Nucleus accumbens (tissue), 56 donors: Measurements from ENCODE around the gene CDK6.

Source experiments
- DNase-seq, 56 donors: peaks; one replicate each; lab custom pipeline; 2025; lab: John Stamatoyannopoulos, UW

The CDK6 gene

DNA sequence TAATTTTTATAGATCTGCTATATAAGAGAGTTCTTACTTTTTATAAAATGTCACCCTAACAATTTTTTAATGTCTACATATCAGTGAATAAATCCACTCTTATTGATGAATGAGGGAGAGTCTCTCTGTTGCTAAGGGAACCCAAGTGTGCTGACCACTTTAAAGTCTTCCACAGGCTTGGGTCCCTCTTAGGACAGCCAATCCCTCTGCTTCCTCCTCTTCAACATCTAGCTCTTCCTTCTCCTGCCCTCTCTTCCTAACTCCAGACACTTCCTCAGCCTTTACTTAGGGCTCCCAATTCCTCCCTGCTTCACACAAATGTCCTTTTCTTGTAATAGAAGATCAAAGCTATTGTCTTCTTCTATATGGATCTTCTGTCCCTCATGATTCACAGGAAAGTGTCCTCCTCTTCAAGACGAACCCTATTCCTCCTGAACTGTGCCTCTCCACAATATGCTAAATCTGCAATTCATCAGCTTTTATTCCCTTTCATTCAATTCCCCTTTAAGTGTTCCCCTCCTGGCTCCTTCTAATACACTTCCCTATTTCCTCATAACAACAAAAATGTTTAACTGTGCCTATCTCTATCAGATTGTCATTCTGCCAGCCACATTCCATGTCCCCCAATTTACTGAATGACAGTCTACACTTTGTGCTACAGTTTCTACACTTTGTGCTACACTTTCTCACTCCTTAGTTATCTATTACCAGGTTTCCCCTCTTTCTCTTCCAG is 37.7 kb downstream of the CDK6 start:
- no peak for DNase-seq

- DNase-seq: no peak
Measured at GRCh38 chr7:92797693-92798092, 38.7 kb downstream of the CDK6 start.

DNA sequence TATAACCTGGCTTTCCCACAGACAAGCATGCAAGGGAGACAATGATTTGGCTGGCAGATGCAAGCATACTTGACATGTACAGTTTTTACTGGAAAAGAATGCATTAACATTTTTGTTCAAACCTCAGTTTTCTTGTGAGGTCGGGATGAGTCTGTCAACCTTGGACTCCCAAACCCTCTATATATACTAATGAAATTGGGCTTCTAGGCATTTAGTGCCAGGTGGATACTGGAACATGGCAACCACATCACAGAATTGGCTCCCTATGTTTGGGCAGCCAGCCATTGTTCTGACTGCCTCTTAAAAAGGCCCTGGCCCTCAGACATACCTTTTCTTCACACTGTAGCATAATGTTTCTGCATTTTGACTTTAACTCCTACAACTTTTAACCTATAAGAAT is 39.1 kb downstream of the CDK6 start:
- no peak for DNase-seq

GRCh38 chr7:92794831-92795230 is 41.5 kb downstream of the CDK6 start:
- no peak for DNase-seq

DNA sequence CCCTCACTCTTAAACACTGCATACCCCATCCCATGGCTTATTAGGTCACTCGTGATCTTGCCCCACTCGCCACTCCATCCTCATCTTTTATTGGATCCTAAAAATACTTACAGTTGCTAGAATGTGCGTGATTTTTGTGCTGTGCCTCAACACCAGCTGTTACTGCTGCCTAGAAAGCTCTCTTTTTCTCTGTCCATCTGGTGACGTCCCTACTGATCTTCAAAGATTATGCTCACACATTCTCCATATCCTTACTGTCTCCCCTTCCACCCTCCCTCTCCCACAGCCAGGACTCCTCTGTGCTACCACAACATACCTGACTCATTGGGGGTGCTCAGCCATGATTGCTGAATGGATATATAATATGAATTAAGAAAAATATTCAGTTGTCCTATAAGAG is 42.0 kb downstream of the CDK6 start:
- DNase-seq: no peak

- DNase-seq: no peak
Measured at GRCh38 chr7:92793656-92794205, 42.6 kb downstream of the CDK6 start.

- DNase-seq: peak in 8 of 56 donors; percentile 4 to 49 (median 16)
Measured at GRCh38 chr7:92790992-92791391, 45.4 kb downstream of the CDK6 start.

- DNase-seq: no peak
Measured at GRCh38 chr7:92788559-92789183, 47.7 kb downstream of the CDK6 start.

GRCh38 chr7:92785923-92786322 is 50.5 kb downstream of the CDK6 start:
- no peak for DNase-seq

DNA sequence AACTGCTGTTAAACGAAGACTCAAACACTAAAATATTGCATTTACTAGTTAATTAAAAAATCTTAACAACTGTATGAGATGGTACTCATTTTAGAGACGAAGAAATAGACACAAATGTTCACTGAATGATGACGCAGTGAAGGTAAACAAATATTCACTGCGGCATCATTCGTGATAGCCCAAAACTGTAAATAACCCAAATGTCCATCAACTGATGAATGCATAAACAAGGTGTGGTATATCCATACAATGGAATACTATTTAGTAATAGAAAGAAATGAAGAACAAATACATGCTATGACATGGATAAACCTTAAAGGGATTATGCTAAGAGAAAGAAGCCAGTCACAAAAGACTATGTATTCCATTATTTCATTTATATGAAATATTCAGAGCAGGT is 51.4 kb downstream of the CDK6 start:
- DNase-seq: no peak

- no peak for DNase-seq
Measured at GRCh38 chr7:92783260-92784201, 52.8 kb downstream of the CDK6 start.

DNA sequence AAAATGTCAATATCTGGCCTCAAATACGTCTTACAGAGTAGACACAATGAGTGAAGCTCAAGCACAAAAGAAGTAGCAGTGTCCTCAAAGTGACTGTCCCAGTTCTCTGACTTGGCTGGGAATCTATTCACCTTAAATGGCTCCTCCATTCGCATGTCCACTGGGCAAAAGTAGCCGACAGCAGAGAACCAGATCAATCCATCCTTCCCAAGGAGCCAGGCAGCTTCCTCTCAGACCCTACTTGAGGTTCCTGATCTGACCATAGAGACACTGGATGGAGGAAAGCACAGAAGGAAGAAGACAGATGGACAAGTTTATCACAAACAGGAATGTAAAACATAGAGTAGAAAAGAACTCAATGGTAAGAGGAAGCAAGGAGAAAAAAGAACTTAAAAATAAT is 53.5 kb downstream of the CDK6 start:
- DNase-seq: no peak

DNA sequence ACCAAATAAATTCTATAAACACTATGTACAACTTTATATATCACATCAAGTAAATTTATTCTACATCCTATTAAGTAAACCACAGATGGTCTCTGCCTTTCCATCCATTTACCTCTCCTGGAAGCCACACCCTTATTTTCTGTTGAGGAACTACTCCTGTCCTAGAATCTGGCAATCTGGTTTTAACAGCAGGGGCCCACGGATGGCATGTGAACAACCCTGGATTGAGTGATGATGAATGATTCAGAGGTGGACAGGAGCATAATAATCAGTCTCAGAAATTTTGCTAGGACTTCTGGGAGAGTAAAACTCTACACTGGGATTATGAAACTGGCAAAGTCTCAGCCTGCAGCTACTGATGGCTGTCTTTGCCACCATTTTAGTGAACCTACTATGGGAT is 54.1 kb downstream of the CDK6 start:
- no peak for DNase-seq

GRCh38 chr7:92781117-92781720 is 55.2 kb downstream of the CDK6 start:
- DNase-seq: peak in 43 of 56 donors; percentile 6 to 77 (median 46)

GRCh38 chr7:92778972-92779371 is 57.4 kb downstream of the CDK6 start:
- no peak for DNase-seq

DNA sequence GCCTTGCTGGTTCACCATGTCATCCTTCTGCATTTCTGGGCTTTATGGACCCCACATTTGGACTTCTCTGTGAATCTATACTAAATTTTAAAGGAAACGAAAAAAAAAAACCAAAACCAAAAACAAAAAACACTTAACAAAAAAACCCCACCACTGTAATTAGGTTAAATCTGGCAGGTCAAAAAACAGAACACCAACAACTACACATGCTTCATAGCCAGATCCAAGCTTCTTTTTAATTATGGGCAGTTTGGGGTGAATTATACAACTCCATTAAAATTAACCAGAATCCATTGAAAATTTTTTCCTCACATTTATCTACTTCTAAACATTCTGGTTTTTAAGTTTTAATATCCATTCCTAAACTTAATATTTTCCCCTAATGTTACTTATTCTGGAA is 58.4 kb downstream of the CDK6 start:
- no peak for DNase-seq

DNA sequence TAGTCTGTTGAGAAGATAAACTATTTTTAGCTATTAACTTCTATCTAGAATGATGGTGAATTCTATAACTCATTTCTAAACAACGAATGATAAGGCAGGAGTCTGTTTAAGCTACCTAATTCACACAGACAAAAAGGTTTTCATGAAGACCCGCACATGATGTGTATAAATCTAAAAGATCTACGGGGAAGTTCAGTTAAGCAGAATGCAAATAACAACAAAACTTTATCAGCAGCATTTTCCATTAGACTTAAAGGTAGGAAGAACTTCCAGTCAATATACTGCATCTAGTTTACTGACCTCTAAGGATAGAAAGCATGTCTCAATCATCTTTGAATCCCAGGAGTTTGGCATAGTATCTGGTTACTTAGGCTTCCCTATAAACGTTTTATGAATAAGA is 62.6 kb downstream of the CDK6 start:
- DNase-seq: no peak

- DNase-seq: no peak
Measured at GRCh38 chr7:92769844-92770243, 66.5 kb downstream of the CDK6 start.

DNA sequence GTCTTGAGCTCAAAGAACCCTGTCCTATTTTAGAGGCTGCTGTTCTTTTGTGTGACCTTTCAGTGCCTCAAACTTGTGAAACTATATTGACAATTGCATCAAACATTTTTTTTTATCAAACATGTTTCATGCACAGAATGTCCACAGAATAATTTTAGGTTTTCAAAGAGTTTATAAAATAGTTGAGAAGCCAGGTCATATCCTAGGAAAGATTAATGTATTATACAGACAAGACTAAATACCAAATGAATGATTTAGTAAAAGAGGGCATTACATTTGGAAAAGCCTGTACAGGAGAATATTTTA is 67.0 kb downstream of the CDK6 start:
- no peak for DNase-seq

DNA sequence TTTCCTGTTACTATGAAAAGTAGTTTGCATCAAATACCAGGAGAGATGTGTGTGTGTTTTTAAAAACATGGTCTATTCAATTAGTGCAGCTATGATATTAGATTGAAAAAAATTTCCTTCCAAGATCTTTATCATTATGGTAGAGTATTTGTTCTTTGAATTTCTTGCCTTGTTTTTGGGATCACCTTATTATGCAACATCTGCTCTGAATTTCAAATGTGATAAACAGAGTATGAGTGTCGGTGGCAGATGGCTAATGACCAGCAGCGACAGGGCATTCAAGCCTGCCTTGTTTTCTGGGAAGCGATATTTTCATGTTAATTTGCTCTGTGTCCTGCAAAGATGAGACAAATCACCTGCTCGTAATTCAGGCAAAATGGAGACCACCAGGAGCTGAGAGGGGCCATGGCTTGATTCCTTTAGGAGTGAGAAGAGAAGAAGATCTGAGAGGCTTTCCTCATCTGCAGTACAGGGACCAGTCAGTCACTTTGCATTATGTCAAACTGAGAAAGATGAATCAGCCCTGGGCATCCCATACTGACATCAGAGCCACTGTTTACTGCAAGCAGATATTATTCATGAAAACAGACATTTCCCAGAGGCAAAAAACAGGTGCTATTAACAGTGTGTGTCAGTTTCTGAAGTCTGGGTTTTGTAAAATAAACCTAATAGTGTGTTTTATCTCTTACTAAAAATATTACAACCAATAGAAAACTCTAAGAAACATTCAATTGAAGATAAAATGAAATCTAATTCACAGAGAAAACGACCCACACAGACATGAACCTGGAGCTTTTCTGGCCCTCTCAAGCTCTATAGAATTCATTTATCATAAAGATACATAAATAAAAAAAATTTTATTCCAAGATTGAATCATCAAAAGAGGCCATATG is 67.6 kb downstream of the CDK6 start:
- DNase-seq: peak in 11 of 56 donors; percentile 4 to 43 (median 29)
